H9 (cell line): ENCODE results near the gene MCF2L2. TPM values are rescaled to one million over a fixed set of nuclear protein-coding genes. Genes with fewer than 3 reads are reported as not detected.

Source experiments
- DNase-seq: peaks from one replicate; pipeline ENCODE4 v3.0.0-alpha.2; 2017
- H2AFZ ChIP-seq: one replicate; pipeline ENCODE4 v1.6.1; 2013; ENCODE audit warnings: mild to moderate bottlenecking, low read length, control low read depth, moderate library complexity
- H2AK5ac ChIP-seq: 2 replicates; pipeline ENCODE4 v1.6.1; 2013; ENCODE audit warnings: low read length, control low read depth, mixed read lengths; ENCODE audit not compliant: insufficient read length
- H2BK120ac ChIP-seq: one replicate; pipeline ENCODE4 v1.6.1; 2013; ENCODE audit warnings: low read depth, mild to moderate bottlenecking, low read length, control low read depth, inconsistent platforms; ENCODE audit not compliant: poor library complexity, severe bottlenecking
- H2BK12ac ChIP-seq: 2 replicates; pipeline ENCODE4 v1.6.1; 2013; ENCODE audit warnings: low read length, control low read depth, mixed read lengths, low read depth; ENCODE audit not compliant: insufficient read length
- H2BK15ac ChIP-seq: 2 replicates; pipeline ENCODE4 v1.6.1; 2013; ENCODE audit warnings: low read depth, low read length, control low read depth
- H2BK20ac ChIP-seq: one replicate; pipeline ENCODE4 v1.6.1; 2013; ENCODE audit warnings: low read depth, mild to moderate bottlenecking, low read length, control low read depth, inconsistent platforms; ENCODE audit not compliant: poor library complexity, severe bottlenecking
- H2BK5ac ChIP-seq: 2 replicates; pipeline ENCODE4 v1.6.1; 2013; ENCODE audit warnings: low read length, control low read depth, mixed read lengths; ENCODE audit not compliant: insufficient read length
- H3K14ac ChIP-seq: 2 replicates; pipeline ENCODE4 v1.6.1; 2013; ENCODE audit warnings: low read length, control low read depth; ENCODE audit not compliant: insufficient read depth
- H3K18ac ChIP-seq: 2 replicates; pipeline ENCODE4 v1.6.1; 2013; ENCODE audit warnings: low read depth, mild to moderate bottlenecking, mixed read lengths, low read length, control low read depth; ENCODE audit not compliant: insufficient read length
- H3K23ac ChIP-seq: 2 replicates; pipeline ENCODE4 v1.6.1; 2013; ENCODE audit warnings: low read length, control low read depth, mixed read lengths, low read depth; ENCODE audit not compliant: insufficient read length
- H3K23me2 ChIP-seq: 2 replicates; pipeline ENCODE4 v1.6.1; 2013; ENCODE audit warnings: low read depth, mild to moderate bottlenecking, mixed read lengths, low read length, control low read depth; ENCODE audit not compliant: insufficient read length, poor library complexity, severe bottlenecking
- H3K27ac ChIP-seq: 2 replicates; pipeline ENCODE4 v1.5.1; 2013; ENCODE audit warnings: low read length, control low read depth, mixed read lengths, low read depth; ENCODE audit not compliant: insufficient read length
- H3K27me3 ChIP-seq: 2 replicates; pipeline ENCODE4 v1.6.1; 2013; ENCODE audit warnings: low read length, control low read depth, inconsistent platforms; ENCODE audit not compliant: insufficient read depth
- H3K4ac ChIP-seq: 2 replicates; pipeline ENCODE4 v1.6.1; 2013; ENCODE audit warnings: low read depth, mild to moderate bottlenecking, control low read depth, inconsistent platforms, low read length, moderate library complexity
- H3K4me1 ChIP-seq: 2 replicates; pipeline ENCODE4 v1.6.1; 2013; ENCODE audit warnings: low read length, control low read depth, inconsistent platforms; ENCODE audit not compliant: insufficient read depth
- H3K4me2 ChIP-seq: 2 replicates; pipeline ENCODE4 v1.6.1; 2013; ENCODE audit warnings: low read length, control low read depth, mixed read lengths; ENCODE audit not compliant: insufficient read length, insufficient read depth
- H3K56ac ChIP-seq: 2 replicates; pipeline ENCODE4 v1.6.1; 2013; ENCODE audit warnings: low read depth, mild to moderate bottlenecking, mixed read lengths, low read length, control low read depth; ENCODE audit not compliant: insufficient read length
- H3K79me1 ChIP-seq: 2 replicates; pipeline ENCODE4 v1.6.1; 2013; ENCODE audit warnings: low read depth, mild to moderate bottlenecking, moderate library complexity, low read length, control low read depth, inconsistent platforms; ENCODE audit not compliant: insufficient read depth, poor library complexity, severe bottlenecking
- H3K79me2 ChIP-seq: 2 replicates; pipeline ENCODE4 v1.6.1; 2013; ENCODE audit warnings: low read length, control low read depth, inconsistent platforms; ENCODE audit not compliant: insufficient read depth
- H3K9ac ChIP-seq: 2 replicates; pipeline ENCODE4 v1.6.1; 2013; ENCODE audit warnings: low read length, control low read depth, mixed read lengths; ENCODE audit not compliant: insufficient read length; ENCODE audit errors: extremely low read depth
- H3K9me3 ChIP-seq: one replicate; pipeline ENCODE4 v1.6.1; 2013; ENCODE audit warnings: low read depth, low read length, inconsistent platforms; ENCODE audit not compliant: control insufficient read depth
- H3T11ph ChIP-seq: one replicate; pipeline ENCODE4 v1.6.1; 2013; ENCODE audit warnings: mild to moderate bottlenecking, low read length, control low read depth, inconsistent platforms
- H4K20me1 ChIP-seq: one replicate; pipeline ENCODE4 v1.6.1; 2013; ENCODE audit not compliant: control insufficient read depth, insufficient read length, insufficient read depth
- H4K5ac ChIP-seq: 2 replicates; pipeline ENCODE4 v1.6.1; 2013; ENCODE audit warnings: low read depth, mild to moderate bottlenecking, mixed read lengths, low read length, control low read depth; ENCODE audit not compliant: insufficient read length
- H4K8ac ChIP-seq: replicated peaks from 2 replicates; pipeline ENCODE4 v1.6.1; 2013; ENCODE audit warnings: low read length, control low read depth, mixed read lengths, low read depth; ENCODE audit not compliant: insufficient read length
- H4K91ac ChIP-seq: 2 replicates; pipeline ENCODE4 v1.6.1; 2013; ENCODE audit warnings: low read depth, mild to moderate bottlenecking, moderate library complexity, mixed read lengths, low read length, control low read depth; ENCODE audit not compliant: insufficient read length
- H3K27ac Mint-ChIP-seq, 3 experiments: 2 replicates in 2 of 3; 3 replicates in 1 of 3; pipeline ENCODE4 v1.8.0; 2020 to 2021; ENCODE audit warnings: mixed read lengths in 3 of 3, mild to moderate bottlenecking in 1 of 3, moderate library complexity in 1 of 3
- H3K27me3 Mint-ChIP-seq: 2 replicates; pipeline ENCODE4 v1.8.0; 2021; ENCODE audit warnings: low read depth, mild to moderate bottlenecking, moderate library complexity, mixed read lengths
- H3K36me3 Mint-ChIP-seq, 3 experiments: 2 replicates in 2 of 3; 3 replicates in 1 of 3; pipeline ENCODE4 v1.8.0; 2020 to 2021; ENCODE audit warnings: low read depth in 3 of 3, mixed read lengths in 3 of 3; ENCODE audit not compliant: insufficient read depth in 1 of 3
- H3K4me1 Mint-ChIP-seq, 2 experiments: 2 replicates each; pipeline ENCODE4 v1.8.0; 2020; ENCODE audit warnings: mixed read lengths in 2 of 2
- H3K4me3 Mint-ChIP-seq, 2 experiments: 2 replicates in 1 of 2; 3 replicates in 1 of 2; pipeline ENCODE4 v1.8.0; 2020 to 2021; ENCODE audit warnings: mild to moderate bottlenecking in 2 of 2, mixed read lengths in 2 of 2, moderate library complexity in 1 of 2
- H3K9me3 Mint-ChIP-seq, 2 experiments: 2 replicates in 1 of 2; 3 replicates in 1 of 2; pipeline ENCODE4 v1.8.0; 2020; ENCODE audit warnings: mild to moderate bottlenecking in 2 of 2, mixed read lengths in 2 of 2, moderate library complexity in 1 of 2
- WGBS: extraction: QIAGEN DNeasy Blood & Tissue Kit; methylation state at CpG from one replicate; pipeline ENCODE4 v1.1.7; 2013; ENCODE audit warnings: missing lambda C conversion rate, low lambda C conversion rate, mixed read lengths; ENCODE audit not compliant: insufficient read length; ENCODE audit errors: extremely low coverage; 5-methylcytosine and 5-hydroxymethylcytosine counted together
- total RNA-seq: library from RNA; stranded (reverse); gene quantifications from 2 replicates; pipeline ENCODE4 v1.2.1, GENCODE V29; 2021
- TF ChIP-seq, protein P1 (sequence below): fragments of 200-600 bp; sonication (generic); conservative IDR thresholded peaks from 3 replicates; pipeline ENCODE4 v1.8.0; 2021; ENCODE audit warnings: antibody characterized with exemption, mild to moderate bottlenecking

MCF2L2 gene
- total RNA-seq, 1 experiment from 2014 or later = 6.4 TPM

DNA sequence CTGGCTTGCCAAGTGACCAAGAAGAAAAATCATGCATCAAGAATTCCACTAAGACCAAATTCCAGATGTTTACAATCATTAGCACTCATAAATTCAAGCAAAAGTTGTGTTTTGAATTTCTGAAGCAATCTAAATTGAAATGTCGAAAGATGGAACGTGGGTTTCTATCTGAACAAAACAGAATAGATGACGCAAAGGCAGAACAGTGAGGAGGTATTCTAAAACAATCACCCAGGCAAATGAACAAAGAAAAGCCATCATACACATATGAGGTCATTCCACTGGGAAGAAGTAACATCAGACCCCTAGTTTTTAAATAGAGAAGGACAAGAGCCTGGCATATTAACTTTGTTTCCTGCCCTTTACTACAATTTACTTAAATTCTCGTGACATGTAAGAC lies 58.0 kb downstream of the MCF2L2 start:
- Histone ChIP-seq H3K79me2 (no peaks in the 10 kb centered on the region), H3K9me3 (no peaks in the 10 kb centered on the region), H2BK15ac (no peak overlapping the region), H3K4ac (no peak overlapping the region), H3T11ph (no peak overlapping the region), H3K56ac (no peak overlapping the region), H2BK120ac (no peak overlapping the region), H4K5ac (no peak overlapping the region), H4K91ac (no peak overlapping the region), H2BK5ac (no peak overlapping the region), H3K79me1 (no peaks in the 10 kb centered on the region), H3K9ac (no peak overlapping the region), H3K4me2 (no peak overlapping the region), H3K27ac (no peak overlapping the region), H4K8ac (no peak overlapping the region), H2BK20ac (no peak overlapping the region), H2BK12ac (no peak overlapping the region), H2AFZ (no peak overlapping the region), H3K23ac (no peak overlapping the region), H3K18ac (no peak overlapping the region), H3K14ac (no peak overlapping the region), H3K27me3 (no peaks in the 10 kb centered on the region), H3K4me1 (no peaks in the 10 kb centered on the region), H3K23me2 (no peaks in the 10 kb centered on the region), H2AK5ac (no peak overlapping the region), H4K20me1 (no peaks in the 10 kb centered on the region)
- Mint-ChIP-seq H3K36me3 (no peaks in the 10 kb centered on the region), H3K27ac (no peak overlapping the region), H3K4me3 (no peak overlapping the region), H3K27me3 (no peaks in the 10 kb centered on the region; the same call in 1 of the 2 replicates), H3K4me1 (no peaks in the 10 kb centered on the region), H3K9me3 (no peaks in the 10 kb centered on the region)
- TF ChIP-seq, protein P1, sequence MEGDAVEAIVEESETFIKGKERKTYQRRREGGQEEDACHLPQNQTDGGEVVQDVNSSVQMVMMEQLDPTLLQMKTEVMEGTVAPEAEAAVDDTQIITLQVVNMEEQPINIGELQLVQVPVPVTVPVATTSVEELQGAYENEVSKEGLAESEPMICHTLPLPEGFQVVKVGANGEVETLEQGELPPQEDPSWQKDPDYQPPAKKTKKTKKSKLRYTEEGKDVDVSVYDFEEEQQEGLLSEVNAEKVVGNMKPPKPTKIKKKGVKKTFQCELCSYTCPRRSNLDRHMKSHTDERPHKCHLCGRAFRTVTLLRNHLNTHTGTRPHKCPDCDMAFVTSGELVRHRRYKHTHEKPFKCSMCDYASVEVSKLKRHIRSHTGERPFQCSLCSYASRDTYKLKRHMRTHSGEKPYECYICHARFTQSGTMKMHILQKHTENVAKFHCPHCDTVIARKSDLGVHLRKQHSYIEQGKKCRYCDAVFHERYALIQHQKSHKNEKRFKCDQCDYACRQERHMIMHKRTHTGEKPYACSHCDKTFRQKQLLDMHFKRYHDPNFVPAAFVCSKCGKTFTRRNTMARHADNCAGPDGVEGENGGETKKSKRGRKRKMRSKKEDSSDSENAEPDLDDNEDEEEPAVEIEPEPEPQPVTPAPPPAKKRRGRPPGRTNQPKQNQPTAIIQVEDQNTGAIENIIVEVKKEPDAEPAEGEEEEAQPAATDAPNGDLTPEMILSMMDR = no peak
- WGBS = no CpG with 5 or more reads among the region's 4 CpGs
- DNase-seq = no peak
